HG02588 (cell line): ENCODE results near the gene CLTCL1.
A peak's percentile ranks its signal among the peaks of the same experiment; 100 is the strongest.
"Not testable (repeated sequence)": the region's sequence is repeated elsewhere in the genome, so short reads cannot be mapped to it uniquely, and the experiment has no call there.

Source experiments
- ATAC-seq: cut with Tn5 transposase; IDR thresholded peaks from one replicate; pipeline ENCODE4 v1.9.1; 2021; ENCODE audit warnings: mild to moderate bottlenecking, moderate library complexity; ENCODE audit not compliant: unreplicated experiment

CLTCL1 gene

GRCh38 chr22:19291218-19291579, 320 bp downstream of the CLTCL1 start:
- ATAC-seq: peak; percentile 36

- ATAC-seq: no peak
Measured at GRCh38 chr22:19290400-19291217, 910 bp downstream of the CLTCL1 start.

GRCh38 chr22:19289475-19290161, 1.9 kb downstream of the CLTCL1 start:
- ATAC-seq: no peak

- ATAC-seq: no peak
Measured at GRCh38 chr22:19287889-19288288, 3.6 kb downstream of the CLTCL1 start.

GRCh38 chr22:19287076-19287707, 4.3 kb downstream of the CLTCL1 start:
- ATAC-seq: no peak

- no peak for ATAC-seq
Measured at GRCh38 chr22:19285831-19286230, 5.7 kb downstream of the CLTCL1 start.

GRCh38 chr22:19279143-19279542, 12.4 kb downstream of the CLTCL1 start:
- not testable (repeated sequence) for ATAC-seq

- no peak for ATAC-seq
Measured at GRCh38 chr22:19277785-19278184, 13.7 kb downstream of the CLTCL1 start.

GRCh38 chr22:19275919-19276600, 15.5 kb downstream of the CLTCL1 start:
- ATAC-seq: no peak

GRCh38 chr22:19275513-19275912, 16.0 kb downstream of the CLTCL1 start:
- no peak for ATAC-seq

- ATAC-seq: no peak
Measured at GRCh38 chr22:19275104-19275503, 16.4 kb downstream of the CLTCL1 start.

GRCh38 chr22:19271856-19272535, 19.5 kb downstream of the CLTCL1 start:
- ATAC-seq: no peak

- ATAC-seq: no peak
Measured at GRCh38 chr22:19271273-19271855, 20.2 kb downstream of the CLTCL1 start.

- ATAC-seq: no peak
Measured at GRCh38 chr22:19270873-19271272, 20.6 kb downstream of the CLTCL1 start.

- ATAC-seq: no peak
Measured at GRCh38 chr22:19266547-19267086, 24.9 kb downstream of the CLTCL1 start.

GRCh38 chr22:19265779-19266178, 25.7 kb downstream of the CLTCL1 start:
- ATAC-seq: no peak

- ATAC-seq: no peak
Measured at GRCh38 chr22:19260804-19261203, 30.7 kb downstream of the CLTCL1 start.

- ATAC-seq: no peak
Measured at GRCh38 chr22:19260194-19260593, 31.3 kb downstream of the CLTCL1 start.

GRCh38 chr22:19258968-19259288, 32.6 kb downstream of the CLTCL1 start:
- not testable (repeated sequence) for ATAC-seq

- ATAC-seq: no peak
Measured at GRCh38 chr22:19258371-19258770, 33.1 kb downstream of the CLTCL1 start.
